GM21515 (cell line): ENCODE results near the gene CHKB.
"Not testable (repeated sequence)": the region's sequence is repeated elsewhere in the genome, so short reads cannot be mapped to it uniquely, and the experiment has no call there.

ENCODE experiments used
- ATAC-seq: cut with Tn5 transposase; IDR thresholded peaks from one replicate; pipeline ENCODE4 v1.9.1; 2021; ENCODE audit not compliant: unreplicated experiment

Gene CHKB

DNA sequence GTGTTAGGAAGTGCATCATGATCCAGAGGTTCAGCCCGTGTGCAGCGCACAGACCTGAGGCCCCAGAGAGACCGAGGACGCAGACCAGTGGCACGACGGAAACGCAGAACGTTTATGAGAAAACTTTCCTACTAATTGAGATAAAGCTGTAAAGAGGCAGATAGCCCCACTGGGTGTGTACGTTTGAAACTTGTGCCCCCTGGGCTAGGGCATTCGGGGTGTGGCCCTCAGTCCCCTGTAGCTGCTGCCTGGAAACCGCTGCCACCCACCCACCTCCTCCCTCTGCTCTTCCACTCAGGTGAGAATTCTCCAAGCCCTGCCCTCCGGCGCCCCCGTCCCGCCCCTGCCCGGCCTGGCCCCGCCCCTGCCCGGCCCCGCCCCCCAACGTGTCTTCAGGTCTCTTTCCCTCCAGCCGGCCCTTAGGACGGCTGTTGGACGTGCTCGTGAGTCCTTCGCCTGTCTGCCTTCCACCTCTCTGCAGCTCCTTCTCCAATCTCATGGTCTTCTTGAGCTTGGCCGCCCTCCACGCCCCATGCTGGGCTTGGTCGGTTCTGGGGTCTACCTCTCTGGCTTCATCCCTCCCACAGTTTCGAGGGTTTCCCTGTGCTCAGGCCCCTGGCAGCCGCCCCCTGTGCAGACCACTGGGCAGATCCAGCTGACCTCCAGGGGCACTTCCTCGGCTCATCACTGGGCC lies 30.0 kb upstream of the CHKB start:
- ATAC-seq = no peak

DNA sequence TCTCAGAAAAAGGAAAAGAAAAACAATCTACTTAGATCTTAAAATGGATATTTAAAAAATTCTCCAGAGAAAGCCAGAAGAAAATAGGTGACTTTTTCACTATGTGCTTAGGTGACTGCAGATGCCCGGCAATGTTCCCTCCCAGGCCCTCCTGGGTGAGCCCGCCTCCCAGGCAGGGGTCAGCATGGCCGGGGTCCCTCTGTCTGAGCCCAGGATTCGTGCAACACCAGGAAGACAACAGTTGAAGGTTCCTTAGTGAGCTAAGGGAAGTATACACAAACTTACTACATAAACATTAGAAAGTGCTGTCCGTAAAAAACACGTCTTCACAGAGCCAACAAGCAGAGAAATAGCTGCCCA lies 29.5 kb upstream of the CHKB start:
- no peak for ATAC-seq

DNA sequence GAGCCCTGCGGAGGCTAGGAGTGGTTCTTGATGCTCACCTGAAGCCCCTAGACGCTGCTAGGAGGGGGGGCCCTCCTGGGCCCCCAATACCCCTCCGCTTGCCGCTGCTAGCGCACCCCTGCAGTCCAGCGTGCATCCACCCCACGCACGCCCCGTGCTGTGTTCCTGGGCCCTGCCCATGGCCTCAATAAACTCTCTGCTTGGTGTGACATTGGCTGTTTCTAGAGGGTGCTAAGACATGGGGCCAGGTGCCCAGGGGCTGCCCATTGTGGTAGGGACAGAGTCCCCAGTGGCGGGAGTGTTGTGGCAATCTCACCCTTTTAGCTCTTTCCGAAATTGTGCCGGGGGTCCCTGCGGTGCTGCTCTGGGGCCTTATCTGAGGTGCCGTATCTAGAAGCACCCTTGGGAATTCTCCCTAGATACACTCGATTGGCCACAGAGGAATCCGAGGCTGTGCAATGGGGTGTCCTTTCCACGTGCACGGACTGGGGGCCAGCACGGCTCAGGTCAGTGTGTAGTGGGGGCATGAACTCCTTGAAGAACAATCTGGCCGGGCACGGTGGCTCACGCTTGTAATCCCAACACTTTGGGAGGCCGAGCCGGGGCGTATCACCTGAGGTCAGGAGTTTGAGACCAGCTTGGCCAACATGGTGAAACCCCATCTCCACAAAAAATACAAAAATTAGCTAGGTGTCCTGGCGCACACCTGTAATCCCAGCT lies 28.9 kb upstream of the CHKB start:
- no peak for ATAC-seq

DNA sequence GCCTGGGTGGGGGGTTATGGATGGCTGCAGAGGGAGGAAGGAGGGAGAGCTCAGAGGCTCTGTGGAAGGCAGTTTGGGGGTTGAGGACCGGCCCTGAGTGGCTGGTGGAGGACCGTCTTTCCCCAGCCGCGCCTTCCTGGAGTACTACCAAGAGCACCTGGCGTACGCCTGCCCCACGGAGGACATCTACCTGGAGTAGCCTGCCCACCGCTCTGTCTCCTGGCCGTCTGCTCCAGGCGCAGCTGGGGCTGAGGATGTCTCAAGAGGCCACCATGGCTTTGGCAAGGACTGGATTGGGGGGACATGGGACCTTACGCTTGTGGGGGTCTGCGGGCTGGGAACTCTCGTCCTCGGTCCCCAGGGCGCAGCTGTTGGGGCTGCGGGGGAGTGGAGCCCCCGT lies 27.9 kb upstream of the CHKB start:
- ATAC-seq = no peak

DNA sequence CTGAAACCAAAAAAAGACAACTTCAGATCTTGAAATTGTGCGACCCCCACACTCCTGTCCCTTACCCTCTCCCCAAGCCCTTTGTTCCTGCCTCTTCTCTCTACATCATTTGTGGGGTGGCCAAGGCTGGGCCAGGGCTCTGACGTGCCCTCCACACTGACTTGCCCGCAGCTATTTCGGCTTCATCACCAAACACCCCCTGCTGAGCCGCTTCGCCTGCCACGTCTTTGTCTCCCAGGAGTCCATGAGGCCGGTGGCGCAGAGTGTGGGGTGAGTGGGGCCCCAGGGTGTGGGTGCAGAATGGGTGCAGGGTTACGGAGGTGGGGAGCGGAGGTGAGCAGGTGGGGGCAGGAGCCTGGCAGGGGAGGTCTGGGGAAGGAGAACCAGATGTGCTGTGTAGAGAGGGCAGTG lies 27.4 kb upstream of the CHKB start:
- ATAC-seq = no peak

DNA sequence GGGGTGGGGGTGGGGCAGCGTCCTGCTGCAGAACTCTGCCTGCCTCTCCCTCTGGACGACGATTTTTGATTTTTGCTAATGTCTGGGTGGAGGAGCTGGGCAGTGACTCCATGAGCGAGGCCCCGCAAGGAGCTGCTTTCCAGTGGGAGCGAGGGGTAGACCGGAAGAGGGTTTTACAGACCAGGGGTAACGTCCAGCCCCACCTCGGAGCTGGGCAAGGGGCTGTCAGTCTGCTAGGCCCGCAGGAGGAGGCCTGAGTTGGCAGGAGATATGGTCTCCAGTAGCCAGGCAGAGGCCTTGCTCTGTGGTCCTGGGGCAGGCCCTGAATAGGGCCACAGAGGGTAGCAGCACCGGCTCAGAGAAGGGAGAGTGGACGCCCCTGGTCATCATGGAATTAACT lies 26.9 kb upstream of the CHKB start:
- no peak for ATAC-seq

DNA sequence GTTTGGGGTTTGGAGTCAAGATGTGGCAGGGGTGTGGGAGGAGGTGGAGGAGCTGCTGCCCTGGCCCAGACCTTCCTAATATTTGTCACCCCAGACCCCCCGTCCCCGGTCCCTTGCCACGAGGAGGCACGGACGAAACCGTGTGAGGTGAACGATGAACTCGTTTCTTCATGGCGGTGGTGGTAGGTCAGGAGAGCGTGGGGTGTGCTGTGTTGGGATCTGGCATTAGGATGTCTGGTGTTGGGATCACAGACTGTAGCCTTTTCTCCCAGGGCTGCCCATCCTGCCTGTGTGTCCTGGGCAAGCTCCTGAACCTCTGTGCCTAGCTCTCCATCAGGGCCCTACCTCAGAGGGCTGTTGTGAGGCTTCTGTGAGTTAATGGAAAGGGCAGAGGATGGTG lies 26.3 kb upstream of the CHKB start:
- no peak for ATAC-seq

DNA sequence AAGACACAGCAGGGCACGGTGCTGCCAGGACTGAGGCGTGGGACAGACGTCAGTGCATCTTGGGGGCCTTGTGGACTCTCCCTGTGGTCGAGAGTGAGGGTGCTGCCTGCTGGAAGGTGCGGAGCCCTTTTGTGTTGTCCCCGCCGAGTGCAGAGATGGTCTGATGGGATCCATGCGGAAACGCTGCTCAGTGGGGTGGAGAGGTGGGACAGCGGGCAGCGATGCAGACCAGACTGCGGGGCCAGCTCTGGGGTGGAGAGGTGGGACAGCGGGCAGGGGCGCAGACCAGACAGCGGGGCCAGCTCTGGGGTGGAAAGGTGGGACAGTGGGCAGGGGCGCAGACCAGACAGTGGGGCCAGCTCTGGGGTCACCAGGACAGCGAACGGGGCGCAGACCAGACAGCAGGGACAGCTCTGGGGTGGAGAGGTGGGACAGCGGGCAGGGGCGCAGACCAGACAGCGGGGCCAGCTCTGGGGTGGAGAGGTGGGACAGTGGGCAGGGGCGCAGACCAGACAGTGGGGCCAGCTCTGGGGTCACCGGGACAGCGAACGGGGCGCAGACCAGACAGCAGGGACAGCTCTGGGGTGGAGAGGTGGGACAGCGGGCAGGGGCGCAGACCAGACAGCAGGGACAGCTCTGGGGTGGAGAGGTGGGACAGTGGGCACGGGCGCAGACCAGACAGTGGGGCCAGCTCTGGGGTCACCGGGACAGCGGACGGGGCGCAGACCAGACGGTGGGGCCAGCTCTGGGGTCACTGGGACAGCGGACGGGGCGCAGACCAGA lies 25.6 kb upstream of the CHKB start:
- not testable (repeated sequence) for ATAC-seq

DNA sequence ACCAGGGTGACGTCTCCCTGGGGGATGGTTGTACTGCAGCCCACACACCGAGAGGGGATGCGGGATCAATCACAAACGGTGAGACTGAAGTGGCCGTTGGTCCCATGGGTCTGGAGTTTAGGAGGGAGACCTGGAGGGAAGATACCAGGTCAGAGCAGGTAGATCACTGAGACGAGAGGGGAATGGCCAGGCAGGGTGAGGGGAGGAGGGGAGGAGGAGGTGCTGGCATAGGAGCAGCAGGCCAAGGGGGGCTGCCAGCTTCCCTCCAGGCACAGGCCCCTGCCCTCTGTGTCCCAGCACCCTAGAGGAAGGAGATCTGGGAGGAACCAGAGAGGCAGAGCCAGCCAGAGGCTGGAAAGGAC lies 25.0 kb upstream of the CHKB start:
- ATAC-seq = no peak

DNA sequence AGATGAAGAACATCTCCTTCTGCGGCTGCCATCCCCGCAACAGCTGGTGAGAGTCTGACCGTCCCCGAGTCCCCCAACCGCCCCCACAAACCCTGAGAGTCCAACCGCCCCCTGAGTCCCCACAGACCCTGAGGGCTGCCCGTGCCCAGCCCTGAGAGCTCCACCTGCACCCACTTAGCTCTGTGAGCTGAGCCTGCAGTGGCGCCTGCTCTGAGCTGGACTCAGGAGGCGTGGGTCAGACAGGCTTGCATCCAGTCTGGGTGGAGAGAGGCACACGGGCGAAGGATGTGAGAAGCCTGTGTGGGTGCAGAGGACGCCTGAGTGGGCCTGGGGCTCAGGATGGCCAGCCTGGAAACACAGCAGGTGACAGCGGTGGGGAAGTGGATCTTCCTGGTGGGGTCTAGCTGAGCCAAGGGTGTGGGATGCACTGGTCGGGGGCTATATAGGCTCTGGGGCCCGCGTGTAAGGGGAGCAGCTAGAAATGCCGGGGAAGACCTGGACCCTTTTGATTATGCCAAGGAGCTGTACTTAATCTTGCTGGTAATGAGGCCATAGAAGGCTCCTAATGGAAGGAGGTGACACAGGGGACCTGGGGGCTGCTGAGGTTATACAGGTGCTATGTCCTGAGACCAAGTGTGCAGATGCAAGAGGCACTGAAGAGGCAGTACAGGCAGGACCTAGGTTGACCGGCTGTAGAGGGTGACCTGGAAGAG lies 24.5 kb upstream of the CHKB start:
- ATAC-seq = no peak

DNA sequence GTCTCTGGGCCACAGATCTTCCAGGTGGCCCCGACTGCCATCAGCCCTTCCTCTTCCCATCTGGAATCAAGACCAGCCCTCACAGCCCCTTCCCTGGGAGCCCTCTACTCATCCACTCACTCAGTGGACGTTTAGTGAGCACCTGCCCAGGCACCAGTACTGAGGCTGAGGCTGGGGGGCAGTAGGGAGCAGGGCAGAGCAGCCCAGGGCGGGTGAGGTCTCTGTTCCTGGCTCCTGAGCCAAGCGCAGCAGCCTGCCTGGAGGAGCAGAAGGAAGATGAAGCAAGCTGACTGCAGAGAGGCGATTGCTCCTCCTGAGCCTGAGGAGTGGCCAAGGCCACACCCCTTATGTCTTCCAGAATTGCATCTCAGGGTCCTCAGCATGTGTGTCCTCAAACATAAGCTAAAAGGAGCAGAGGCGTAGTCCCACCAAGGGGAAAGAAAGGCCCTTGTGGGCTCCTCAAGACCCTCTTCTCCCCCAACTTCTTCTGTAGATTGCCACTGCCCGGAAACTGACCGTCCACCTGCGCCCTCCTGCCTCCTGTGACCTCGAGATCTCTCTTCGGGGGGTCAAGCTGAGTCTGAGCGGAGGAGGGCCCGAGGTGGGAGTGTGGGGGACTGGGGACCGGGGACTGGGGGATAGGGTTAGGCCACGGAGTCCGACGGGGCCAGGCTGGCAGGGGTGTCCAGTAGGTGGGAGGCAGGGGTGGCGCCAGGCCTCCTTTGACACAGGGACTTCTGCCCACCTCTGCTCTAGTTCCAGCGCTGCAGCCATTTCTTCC lies 23.7 kb upstream of the CHKB start:
- ATAC-seq = no peak

DNA sequence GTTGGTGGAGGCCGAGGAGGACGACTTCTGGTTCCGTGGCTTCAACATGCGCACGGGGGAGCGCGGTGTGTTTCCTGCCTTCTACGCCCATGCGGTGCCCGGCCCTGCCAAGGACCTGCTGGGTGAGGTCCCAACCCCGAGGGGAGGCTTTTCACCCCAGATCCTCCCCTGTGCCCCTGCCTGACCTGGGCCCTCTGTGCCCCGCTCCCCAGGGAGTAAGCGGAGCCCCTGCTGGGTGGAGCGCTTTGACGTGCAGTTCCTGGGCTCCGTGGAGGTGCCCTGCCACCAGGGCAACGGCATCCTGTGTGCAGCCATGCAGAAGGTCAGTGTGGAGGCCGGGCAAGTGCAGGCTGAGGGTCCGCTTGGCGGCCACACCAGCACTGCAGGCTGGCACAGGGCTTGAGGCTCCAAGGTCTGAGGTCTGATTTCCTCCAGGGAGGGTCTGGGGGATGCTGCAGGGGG lies 23.0 kb upstream of the CHKB start:
- ATAC-seq = no peak

DNA sequence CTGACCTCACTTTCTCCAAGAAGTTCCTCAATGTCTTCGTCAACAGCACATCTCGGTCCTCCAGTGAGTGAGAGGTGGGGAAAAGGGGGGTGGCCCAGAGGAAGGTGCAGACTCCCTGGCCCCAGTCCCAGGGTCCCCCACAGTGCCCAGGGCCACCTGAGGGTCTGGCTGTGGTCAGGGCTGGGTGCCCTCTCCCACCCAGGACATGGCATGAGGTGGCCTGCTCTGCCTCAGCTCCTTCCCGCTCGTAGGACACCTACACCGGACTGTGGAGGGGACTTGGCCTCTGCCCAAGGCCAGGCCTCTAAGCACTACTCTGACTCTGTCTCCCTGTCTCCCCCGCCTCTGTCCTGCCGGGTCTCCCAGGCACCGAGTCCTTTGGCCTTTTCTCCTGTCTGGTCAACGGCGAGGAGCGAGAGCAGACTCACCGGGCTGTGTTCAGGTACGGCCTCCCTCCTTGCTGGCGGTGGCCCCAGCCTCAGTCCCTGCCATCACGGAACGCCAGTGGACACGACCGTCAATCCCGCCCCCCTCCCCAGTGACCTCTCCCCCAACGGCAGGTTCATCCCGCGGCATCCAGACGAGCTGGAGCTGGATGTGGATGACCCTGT lies 22.5 kb upstream of the CHKB start:
- no peak for ATAC-seq

DNA sequence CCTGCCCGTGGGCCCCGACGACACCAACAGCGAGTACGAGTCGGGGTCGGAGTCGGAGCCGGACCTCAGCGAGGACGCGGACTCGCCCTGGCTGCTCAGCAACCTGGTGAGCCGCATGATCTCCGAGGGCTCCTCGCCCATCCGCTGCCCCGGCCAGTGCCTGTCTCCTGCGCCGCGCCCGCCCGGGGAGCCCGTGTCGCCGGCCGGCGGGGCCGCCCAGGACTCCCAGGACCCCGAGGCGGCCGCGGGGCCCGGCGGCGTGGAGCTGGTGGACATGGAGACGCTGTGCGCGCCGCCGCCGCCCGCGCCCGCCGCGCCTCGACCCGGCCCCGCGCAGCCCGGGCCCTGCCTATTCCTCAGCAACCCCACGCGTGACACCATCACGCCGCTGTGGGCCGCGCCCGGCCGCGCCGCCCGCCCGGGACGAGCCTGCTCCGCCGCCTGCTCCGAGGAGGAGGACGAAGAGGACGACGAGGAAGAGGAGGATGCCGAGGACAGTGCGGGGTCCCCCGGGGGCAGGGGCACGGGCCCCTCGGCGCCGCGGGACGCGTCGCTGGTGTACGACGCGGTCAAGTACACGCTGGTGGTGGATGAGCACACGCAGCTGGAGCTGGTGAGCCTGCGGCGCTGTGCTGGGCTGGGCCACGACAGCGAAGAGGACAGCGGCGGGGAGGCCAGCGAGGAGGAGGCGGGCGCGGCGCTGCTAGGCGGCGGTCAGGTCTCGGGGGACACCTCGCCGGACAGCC lies 21.8 kb upstream of the CHKB start:
- no peak for ATAC-seq

DNA sequence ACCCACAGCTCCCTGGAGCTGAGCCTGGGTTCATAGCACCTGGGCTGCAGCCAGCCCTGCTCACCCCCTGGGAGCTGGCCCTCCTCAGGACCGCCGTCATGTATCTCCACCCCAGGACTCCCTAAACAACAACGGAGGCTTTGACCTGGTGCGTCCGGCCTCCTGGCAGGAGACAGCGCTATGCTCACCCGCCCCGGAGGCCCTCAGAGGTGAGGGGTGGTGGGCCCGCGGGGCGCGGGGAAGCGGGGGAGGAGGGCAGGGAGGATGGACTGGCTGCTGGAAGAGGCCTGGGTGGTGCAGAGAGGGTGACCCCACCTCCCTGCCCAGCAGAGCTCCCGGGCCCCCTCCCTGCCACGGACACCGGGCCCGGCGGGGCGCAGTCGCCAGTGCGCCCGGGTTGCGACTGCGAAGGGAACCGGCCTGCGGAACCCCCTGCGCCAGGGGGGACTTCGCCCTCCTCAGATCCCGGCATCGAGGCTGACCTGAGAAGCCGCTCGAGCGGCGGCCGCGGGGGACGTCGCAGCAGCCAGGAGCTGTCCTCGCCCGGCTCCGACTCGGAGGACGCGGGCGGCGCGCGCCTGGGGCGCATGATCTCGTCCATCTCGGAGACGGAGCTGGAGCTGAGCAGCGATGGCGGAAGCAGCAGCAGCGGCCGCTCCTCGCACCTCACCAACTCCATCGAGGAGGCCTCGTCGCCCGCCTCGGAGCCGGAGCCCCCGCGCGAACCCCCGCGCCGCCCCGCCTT lies 21.0 kb upstream of the CHKB start:
- ATAC-seq = no peak

DNA sequence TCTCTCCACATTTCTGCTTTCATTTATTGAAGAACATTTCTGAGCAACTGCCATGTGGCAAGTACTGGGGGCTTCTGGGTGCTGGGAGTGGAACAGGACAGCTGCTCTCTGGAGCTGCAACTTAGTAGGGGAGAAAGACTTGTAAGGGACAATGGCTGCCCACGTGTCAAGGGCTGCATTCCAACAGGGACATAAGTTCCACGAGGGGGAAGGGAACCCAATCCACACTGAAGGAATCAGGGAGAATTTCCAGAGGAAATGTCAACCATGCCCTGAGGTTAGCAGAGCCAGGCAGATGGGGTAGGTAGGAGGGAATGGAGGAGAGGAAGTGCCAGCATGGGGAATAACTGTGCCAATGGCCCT lies 19.7 kb upstream of the CHKB start:
- no peak for ATAC-seq

DNA sequence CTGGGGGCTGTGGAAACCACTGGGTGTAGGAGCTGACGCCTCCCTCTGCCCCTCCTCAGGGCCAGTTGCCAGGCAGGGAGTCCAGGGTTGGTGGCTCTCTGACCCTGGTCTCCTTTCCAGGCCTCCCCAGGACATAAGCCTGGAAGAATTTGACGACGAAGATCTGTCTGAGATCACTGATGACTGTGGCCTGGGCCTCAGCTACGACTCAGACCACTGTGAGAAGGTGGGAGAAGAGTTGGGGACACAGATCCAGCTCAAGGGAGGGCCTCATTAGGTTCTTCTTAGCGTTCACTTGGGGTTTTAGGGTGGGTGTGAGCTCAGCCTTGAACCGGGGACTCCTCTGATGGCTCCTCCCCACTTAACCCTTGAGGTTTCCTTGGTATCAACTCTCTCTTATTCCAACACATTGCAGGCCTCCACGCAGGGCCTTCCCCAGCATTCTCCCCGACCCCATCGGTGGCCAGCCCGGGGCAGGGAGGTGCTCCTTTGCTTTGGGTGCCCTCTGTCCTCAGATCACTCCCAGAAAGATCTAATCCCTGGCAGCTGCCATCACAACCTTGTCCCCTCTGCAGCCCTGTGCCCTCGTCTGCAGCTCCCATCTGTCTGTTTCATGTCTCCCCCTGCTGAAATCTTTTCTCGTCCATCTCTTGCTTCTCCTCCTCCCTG lies 19.2 kb upstream of the CHKB start:
- no peak for ATAC-seq

DNA sequence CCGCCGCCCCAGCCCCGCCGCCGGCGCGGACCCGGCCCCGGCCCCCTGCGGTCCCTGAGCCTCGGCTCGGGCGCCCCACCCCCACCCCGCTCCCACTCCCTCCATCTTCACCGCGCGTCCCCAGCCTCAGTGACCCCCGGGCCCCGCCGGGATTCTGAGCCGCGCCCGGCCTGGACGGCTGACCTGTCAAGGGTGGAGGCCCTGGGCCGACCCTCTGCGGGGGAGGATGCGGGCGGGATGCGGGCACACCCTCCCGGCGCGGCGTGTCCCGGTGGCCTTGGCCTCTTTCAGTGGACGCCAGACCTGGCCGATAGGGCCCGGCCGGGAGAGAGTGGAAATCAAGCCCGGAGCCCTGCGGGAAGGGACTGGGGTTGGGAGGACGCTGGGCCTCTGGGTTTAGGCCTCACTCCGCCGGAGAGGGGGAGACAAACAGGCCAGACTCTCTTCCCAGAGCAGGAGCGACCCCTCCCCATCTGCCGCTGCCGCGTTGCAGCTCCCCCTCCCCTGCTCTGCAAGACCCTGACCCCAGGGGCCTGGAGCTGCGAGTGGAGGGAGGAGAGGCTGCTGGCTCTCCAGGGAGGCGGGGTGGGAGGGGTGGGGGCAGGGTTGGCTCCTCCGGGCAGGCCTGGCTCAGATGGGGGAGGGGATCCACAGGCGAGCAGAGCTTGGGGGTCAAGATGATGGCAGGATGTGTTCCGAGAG lies 18.5 kb upstream of the CHKB start:
- no peak for ATAC-seq
